Measurements from ENCODE around the gene PRR11.

DNA sequence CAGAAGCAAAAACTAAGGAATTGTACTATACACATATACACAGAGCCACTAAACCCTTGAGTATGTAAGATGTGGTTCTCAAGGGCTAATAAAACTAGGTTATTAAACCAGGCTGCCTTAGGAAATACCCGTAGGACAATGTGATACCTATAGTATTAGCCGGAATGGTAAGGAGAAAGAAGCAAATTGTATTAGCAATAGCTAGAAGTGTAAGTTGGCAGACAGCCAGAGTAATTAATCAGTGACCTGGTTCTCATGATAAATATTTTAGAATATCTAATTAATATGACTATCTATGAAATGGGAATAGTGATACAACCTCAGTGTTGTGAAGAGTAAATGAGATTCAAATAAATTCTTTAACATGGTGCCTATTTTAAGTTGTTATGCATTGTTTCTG is 83.4 kb downstream of the PRR11 start:
- TF ChIP-seq GATA2 (IDR thresholded peaks at IDR 0.05; ENCODE audit: low read depth, low read length) (no peak), GATA3 (IDR thresholded peaks at IDR 0.05; ENCODE audit: low read depth, low read length) (no peak)
